ENCODE data around the gene LRMDA.
"Not testable (repeated sequence)": the region's sequence is repeated elsewhere in the genome, so short reads cannot be mapped to it uniquely, and the experiment has no call there.

The LRMDA gene

DNA sequence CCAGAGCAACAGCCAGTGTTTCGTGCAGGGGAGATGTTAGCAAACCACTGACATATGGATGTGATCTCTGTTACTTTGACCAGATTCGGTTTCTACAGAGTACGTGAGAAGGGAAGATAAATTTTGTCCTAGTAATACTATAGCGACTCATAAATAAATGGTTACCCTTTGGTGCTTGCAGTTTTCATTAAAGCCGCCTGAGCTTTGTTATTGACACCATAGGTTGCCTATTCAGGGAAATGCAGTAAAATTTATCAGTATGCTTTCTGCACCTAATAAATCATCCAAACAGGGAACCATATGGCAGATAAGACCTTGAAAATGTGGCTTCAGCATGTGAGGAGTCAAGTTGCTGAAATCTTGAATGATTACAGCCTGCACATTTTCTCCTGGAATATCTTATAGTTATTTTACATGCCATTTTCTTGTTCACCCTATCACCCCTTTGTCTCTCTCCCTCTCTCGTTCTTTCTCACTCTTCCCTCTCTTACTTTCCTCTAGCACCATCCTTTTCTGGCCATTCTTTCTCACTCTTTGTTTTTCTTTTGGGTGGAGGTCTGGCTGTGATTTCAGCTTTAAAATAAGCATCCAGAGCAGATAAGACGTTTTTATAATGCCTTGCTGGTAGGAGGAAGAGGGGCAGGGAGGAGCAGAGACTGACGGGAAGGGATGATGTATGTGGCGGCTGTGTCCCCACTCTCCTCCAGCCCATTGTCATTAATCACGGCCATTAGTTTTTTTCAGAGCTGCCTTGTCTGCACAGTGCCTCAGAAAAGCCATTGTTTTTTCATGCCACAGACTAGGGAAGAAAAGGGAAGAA lies 182.5 kb downstream of the LRMDA start:
- no peak overlapping the region for H3K27ac ChIP-seq
- TF ChIP-seq, protein P1, sequence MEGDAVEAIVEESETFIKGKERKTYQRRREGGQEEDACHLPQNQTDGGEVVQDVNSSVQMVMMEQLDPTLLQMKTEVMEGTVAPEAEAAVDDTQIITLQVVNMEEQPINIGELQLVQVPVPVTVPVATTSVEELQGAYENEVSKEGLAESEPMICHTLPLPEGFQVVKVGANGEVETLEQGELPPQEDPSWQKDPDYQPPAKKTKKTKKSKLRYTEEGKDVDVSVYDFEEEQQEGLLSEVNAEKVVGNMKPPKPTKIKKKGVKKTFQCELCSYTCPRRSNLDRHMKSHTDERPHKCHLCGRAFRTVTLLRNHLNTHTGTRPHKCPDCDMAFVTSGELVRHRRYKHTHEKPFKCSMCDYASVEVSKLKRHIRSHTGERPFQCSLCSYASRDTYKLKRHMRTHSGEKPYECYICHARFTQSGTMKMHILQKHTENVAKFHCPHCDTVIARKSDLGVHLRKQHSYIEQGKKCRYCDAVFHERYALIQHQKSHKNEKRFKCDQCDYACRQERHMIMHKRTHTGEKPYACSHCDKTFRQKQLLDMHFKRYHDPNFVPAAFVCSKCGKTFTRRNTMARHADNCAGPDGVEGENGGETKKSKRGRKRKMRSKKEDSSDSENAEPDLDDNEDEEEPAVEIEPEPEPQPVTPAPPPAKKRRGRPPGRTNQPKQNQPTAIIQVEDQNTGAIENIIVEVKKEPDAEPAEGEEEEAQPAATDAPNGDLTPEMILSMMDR (conservative IDR thresholded peaks at IDR 0.05), result no peak

DNA sequence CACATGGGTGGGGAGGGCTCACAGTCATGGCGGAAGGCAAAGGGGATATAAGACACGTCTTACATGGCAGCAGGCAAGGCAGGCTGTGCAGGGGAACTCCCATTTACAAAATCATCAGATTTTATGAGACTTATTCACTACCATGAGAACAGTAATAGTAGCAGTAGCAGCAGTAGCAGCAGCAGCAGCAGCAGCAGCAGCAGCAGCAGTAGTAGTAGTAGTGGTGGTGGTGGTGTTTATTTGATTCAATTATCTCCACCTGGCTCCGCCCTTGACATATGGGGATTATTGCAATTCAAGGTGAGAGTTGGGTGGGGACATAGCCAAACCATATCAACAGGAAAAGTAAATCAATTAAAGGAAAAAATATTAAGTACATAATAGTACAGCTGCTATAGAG lies 184.7 kb downstream of the LRMDA start:
- no peak overlapping the region for H3K27ac ChIP-seq
- TF ChIP-seq, protein P1 (conservative IDR thresholded peaks at IDR 0.05), result no peak

DNA sequence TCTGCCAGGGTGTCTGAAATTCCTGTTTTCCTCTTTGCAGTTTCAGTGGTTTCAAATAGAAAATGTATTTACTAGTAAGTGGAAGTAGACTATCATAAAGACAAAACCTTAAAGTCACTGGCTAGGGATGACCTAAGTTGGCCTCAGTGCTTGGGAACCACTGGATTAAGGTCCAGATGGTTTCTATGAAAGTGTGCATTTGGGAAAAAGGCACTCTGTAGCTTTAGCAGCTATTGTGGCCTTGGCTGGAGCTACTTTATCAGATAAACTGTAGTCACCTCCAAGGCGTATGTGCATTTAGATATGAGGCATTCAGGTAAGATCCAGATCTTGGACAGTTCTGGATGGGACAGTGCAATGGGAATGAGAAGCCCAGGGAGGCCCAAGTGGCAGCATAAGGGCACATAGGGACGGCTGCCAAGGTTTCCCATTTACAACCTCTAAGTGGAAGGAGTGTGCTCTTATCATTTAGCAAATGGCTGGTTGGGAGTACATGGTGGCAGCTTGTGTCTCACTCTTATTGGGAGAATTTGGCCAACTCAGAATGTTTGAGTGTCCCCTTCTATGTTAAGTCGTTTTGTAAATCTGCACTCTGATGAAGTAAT lies 185.6 kb downstream of the LRMDA start:
- no peak overlapping the region for H3K27ac ChIP-seq
- TF ChIP-seq, protein P1 (conservative IDR thresholded peaks at IDR 0.05), result no peak

DNA sequence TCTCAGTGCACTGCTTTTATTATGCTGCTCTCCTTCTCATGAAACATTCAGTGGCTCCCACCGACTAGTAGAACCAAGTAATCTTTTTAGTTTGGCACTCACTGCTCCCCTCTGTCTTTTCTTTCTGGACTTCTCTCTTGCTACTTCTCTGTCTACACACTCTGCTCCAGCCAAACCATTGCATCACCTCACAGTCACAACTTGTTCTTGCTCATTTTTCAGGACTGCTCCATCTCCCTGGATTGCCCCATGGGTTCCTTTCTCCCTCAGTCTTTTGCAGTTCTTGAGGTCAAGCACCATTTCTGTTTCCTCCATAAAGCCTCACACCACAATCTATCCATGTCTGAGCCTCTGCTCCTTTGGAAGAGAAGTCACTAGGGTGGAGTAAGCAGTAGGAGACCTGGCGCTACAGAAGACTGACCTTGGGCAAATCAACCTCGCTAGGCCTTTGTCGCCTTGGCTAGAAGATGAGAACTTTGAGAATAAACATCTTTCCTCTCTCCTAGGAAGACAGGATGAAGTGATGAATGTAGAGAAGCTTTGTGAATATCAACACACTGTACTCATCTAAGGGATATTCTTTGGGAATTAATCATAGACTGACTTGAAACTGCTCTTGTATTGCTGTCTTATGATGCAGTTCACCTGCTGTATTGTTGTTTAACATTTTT lies 186.2 kb downstream of the LRMDA start:
- TF ChIP-seq, protein P1 (conservative IDR thresholded peaks at IDR 0.05), result no peak
- no peak overlapping the region for H3K27ac ChIP-seq

DNA sequence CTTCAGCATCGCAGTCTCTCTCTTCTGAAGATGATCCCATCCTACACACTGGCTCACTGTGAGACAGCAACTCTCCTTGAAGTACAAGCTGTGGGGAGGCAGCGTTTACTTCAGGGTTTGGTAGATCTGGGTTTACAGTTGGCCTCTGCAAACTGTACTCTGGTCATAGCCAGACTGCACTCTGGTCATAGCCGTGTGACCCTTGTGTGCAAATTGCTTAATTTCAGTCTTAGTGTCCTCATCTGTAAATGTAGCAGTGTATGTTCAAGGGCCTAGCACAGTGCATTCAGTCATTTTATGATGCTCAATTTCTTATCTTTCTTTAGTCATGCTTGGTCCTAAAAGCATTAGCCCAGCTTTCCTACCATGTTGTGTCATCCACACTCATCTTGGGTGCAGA lies 188.2 kb downstream of the LRMDA start:
- TF ChIP-seq, protein P1 (conservative IDR thresholded peaks at IDR 0.05), result no peak
- H3K27ac ChIP-seq, result no peak overlapping the region

DNA sequence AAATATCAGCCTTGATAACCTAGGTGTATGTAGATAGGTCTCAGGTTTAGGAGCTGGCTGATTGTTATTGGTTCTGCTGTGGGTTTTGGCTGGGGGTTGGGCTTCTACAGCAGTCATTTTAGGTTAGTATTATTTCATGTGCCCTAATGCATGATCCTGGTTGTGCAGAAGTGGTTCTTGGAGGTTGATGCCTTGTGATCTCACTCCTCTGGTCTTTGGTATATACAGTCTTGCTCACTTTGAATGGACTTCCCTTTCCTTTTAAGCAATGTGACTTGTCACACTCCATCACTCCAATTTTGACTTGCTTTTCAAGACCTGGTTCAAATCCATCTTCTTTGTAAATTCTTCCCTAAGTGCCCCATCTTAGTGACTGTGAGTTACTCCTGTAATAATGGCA lies 188.9 kb downstream of the LRMDA start:
- no peak overlapping the region for H3K27ac ChIP-seq
- TF ChIP-seq, protein P1 (conservative IDR thresholded peaks at IDR 0.05), result no peak

DNA sequence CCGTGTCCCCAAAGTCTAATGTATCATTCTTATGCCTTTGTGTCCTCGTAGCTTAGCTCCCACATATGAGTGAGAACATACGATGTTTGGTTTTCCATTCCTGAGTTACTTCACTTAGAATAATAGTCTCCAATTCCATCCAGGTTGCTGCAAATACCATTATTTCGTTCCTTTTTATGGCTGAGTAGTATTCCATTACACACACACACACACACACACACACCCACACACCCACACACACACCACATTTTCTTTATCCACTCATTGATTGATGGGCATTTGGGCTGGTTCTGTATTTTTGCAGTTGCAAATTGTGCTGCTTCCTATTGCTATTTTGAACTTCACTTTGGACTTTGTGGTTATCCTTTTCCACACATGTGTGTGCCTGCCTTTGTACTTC lies 189.6 kb downstream of the LRMDA start:
- not testable (repeated sequence) for H3K27ac ChIP-seq

Data from VCaP (cell line).